Measurements from ENCODE around the gene DCAF6.

DCAF6 gene

GRCh38 chr1:168098534-168099320 lies 162.2 kb downstream of the DCAF6 start:
- peaks cover 71% of the 10 kb centered on the region for H3K36me3 Mint-ChIP-seq (ENCODE audit: low read depth)
- no peak overlapping the region for H3K27ac Mint-ChIP-seq
- no peaks in the 10 kb centered on the region for H3K27me3 Mint-ChIP-seq (ENCODE audit: low read depth, poor library complexity)
- no peak for TF ChIP-seq CTCF (IDR thresholded peaks at IDR 0.05)
- DNase-seq = no peak
- no peak overlapping the region for H3K4me3 Mint-ChIP-seq
- peaks cover 20% of the 10 kb centered on the region for H3K4me1 Mint-ChIP-seq
- no peaks in the 10 kb centered on the region for H3K9me3 Mint-ChIP-seq

GRCh38 chr1:168099337-168099801 lies 162.9 kb downstream of the DCAF6 start:
- no peak overlapping the region for H3K27ac Mint-ChIP-seq
- no peak overlapping the region for H3K4me3 Mint-ChIP-seq
- no peaks in the 10 kb centered on the region for H3K27me3 Mint-ChIP-seq (ENCODE audit: low read depth, poor library complexity)
- TF ChIP-seq CTCF (IDR thresholded peaks at IDR 0.05) = no peak
- H3K36me3 Mint-ChIP-seq (ENCODE audit: low read depth) = peaks cover 71% of the 10 kb centered on the region
- no peaks in the 10 kb centered on the region for H3K9me3 Mint-ChIP-seq
- no peak for DNase-seq
- H3K4me1 Mint-ChIP-seq = peaks cover 19% of the 10 kb centered on the region

GRCh38 chr1:168100315-168101002 lies 164.0 kb downstream of the DCAF6 start:
- H3K27me3 Mint-ChIP-seq (ENCODE audit: low read depth, poor library complexity) = no peaks in the 10 kb centered on the region
- H3K4me3 Mint-ChIP-seq = no peak overlapping the region
- no peak overlapping the region for H3K27ac Mint-ChIP-seq
- TF ChIP-seq CTCF (IDR thresholded peaks at IDR 0.05) = no peak
- DNase-seq = no peak
- no peaks in the 10 kb centered on the region for H3K9me3 Mint-ChIP-seq
- peaks cover 69% of the 10 kb centered on the region for H3K36me3 Mint-ChIP-seq (ENCODE audit: low read depth)
- peaks cover 27% of the 10 kb centered on the region for H3K4me1 Mint-ChIP-seq

- TF ChIP-seq CTCF (IDR thresholded peaks at IDR 0.05) = no peak
- Mint-ChIP-seq H3K4me3 (no peak overlapping the region), H3K27ac (no peak overlapping the region), H3K27me3 (ENCODE audit: low read depth, poor library complexity) (no peaks in the 10 kb centered on the region), H3K36me3 (ENCODE audit: low read depth) (peaks cover 69% of the 10 kb centered on the region), H3K9me3 (no peaks in the 10 kb centered on the region), H3K4me1 (peaks cover 35% of the 10 kb centered on the region)
- no peak for DNase-seq
Measured at GRCh38 chr1:168101336-168101735, 164.9 kb downstream of the DCAF6 start.

- no peak overlapping the region for H3K4me3 Mint-ChIP-seq
- H3K27me3 Mint-ChIP-seq (ENCODE audit: low read depth, poor library complexity) = no peaks in the 10 kb centered on the region
- H3K4me1 Mint-ChIP-seq = peaks cover 47% of the 10 kb centered on the region
- DNase-seq = no peak
- H3K9me3 Mint-ChIP-seq = no peaks in the 10 kb centered on the region
- H3K36me3 Mint-ChIP-seq (ENCODE audit: low read depth) = peaks cover 63% of the 10 kb centered on the region
- no peak for TF ChIP-seq CTCF (IDR thresholded peaks at IDR 0.05)
- H3K27ac Mint-ChIP-seq = peak overlapping the region; percentile 19
Measured at GRCh38 chr1:168102487-168102886, 166.0 kb downstream of the DCAF6 start.
